ENCODE data around the gene MKLN1.
"Not testable (repeated sequence)": the region's sequence is repeated elsewhere in the genome, so short reads cannot be mapped to it uniquely, and the experiment has no call there.

MKLN1 gene

GRCh38 chr7:131327626-131328376, at the start of gene MKLN1:
Gene MKLN1 (plus strand): TSS chr7:131327876. CDS start chr7:131327900, 24 bp downstream.
- DNase-seq: peak; percentile 36 to 90 (median 82)

GRCh38 chr7:131279044-131279443, 48.6 kb upstream of the MKLN1 start:
- no peak for DNase-seq

GRCh38 chr7:131281266-131282048, 46.2 kb upstream of the MKLN1 start:
- DNase-seq: no peak

GRCh38 chr7:131284702-131285419, 42.8 kb upstream of the MKLN1 start:
- peak in 10 of 14 donors; percentile 27 to 84 (median 46) for DNase-seq

GRCh38 chr7:131285556-131285955, 42.1 kb upstream of the MKLN1 start:
- no peak for DNase-seq

- no peak for DNase-seq
Measured at GRCh38 chr7:131288450-131288849, 39.2 kb upstream of the MKLN1 start.

- DNase-seq: no peak
Measured at GRCh38 chr7:131289051-131289450, 38.6 kb upstream of the MKLN1 start.

- DNase-seq: no peak
Measured at GRCh38 chr7:131292141-131292905, 35.4 kb upstream of the MKLN1 start.

GRCh38 chr7:131293018-131293417, 34.7 kb upstream of the MKLN1 start:
- no peak for DNase-seq

- no peak for DNase-seq
Measured at GRCh38 chr7:131294553-131294952, 33.1 kb upstream of the MKLN1 start.

- DNase-seq: peak in 1 of 14 donors; percentile 63
Measured at GRCh38 chr7:131298608-131298992, 29.1 kb upstream of the MKLN1 start.

GRCh38 chr7:131299074-131299473, 28.6 kb upstream of the MKLN1 start:
- no peak for DNase-seq

- DNase-seq: no peak
Measured at GRCh38 chr7:131300078-131300477, 27.6 kb upstream of the MKLN1 start.

- no peak for DNase-seq
Measured at GRCh38 chr7:131300572-131301466, 26.9 kb upstream of the MKLN1 start.

GRCh38 chr7:131302446-131302845, 25.2 kb upstream of the MKLN1 start:
- no peak for DNase-seq

- peak in 3 of 14 donors; percentile 2 to 21 (median 12) for DNase-seq
Measured at GRCh38 chr7:131302876-131303707, 24.6 kb upstream of the MKLN1 start.

- no peak for DNase-seq
Measured at GRCh38 chr7:131305152-131305551, 22.5 kb upstream of the MKLN1 start.

- DNase-seq: not testable (repeated sequence)
Measured at GRCh38 chr7:131306041-131306440, 21.6 kb upstream of the MKLN1 start.

- no peak for DNase-seq
Measured at GRCh38 chr7:131306777-131307176, 20.9 kb upstream of the MKLN1 start.

- no peak for DNase-seq
Measured at GRCh38 chr7:131307627-131308026, 20.0 kb upstream of the MKLN1 start.

Data from C1 segment of cervical spinal cord (tissue), 14 donors.